RWPE1 (cell line): ENCODE data around the gene CHAD.
A peak's percentile ranks its signal among the peaks of the same experiment; 100 is the strongest.
"Not testable (repeated sequence)": the region's sequence is repeated elsewhere in the genome, so short reads cannot be mapped to it uniquely, and the experiment has no call there.

Experiments
- CTCF ChIA-PET: fragments of 350-600 bp; sonication (Branson Sonifier 250); formaldehyde crosslinking; extraction: SDS; loops from one replicate; lab custom pipeline; 2021; lab: Yijun Ruan, JAX
- POLR2A ChIA-PET: fragments of 400-600 bp; formaldehyde crosslinking; extraction: SDS; loops from one replicate; lab custom pipeline; 2020; ENCODE audit warnings: antibody characterized with exemption; ENCODE audit not compliant: low non-redundant PET; lab: Yijun Ruan, JAX
- DNase-seq: peaks from one replicate; pipeline ENCODE4 v3.0.0; 2012; ENCODE audit warnings: low spot score
- H3K27ac ChIP-seq: fragments of 450-650 bp; 2 replicates; pipeline ENCODE4 v1.5.1; 2017
- CTCF ChIP-seq: fragments of 450-650 bp; conservative IDR thresholded peaks from 2 replicates; pipeline ENCODE4 v1.5.1; 2017; ENCODE audit warnings: low read depth, mild to moderate bottlenecking

Gene CHAD

GRCh38 chr17:50480142-50480764 lies 11.6 kb upstream of the CHAD start:
- POLR2A ChIA-PET, result no interaction called here
- peak overlapping the region; percentile 85 for H3K27ac ChIP-seq
- TF ChIP-seq CTCF, result no peak
- CTCF ChIA-PET, result interaction anchor here (0.6 to 2.1 kb wide), 23 partner anchors 10 to 280 kb away, joined by 3 to 19 read pairs (median 4); partner anchors contain the start of genes CHAD, COL1A1 and LRRC59
- no peak for DNase-seq

DNA sequence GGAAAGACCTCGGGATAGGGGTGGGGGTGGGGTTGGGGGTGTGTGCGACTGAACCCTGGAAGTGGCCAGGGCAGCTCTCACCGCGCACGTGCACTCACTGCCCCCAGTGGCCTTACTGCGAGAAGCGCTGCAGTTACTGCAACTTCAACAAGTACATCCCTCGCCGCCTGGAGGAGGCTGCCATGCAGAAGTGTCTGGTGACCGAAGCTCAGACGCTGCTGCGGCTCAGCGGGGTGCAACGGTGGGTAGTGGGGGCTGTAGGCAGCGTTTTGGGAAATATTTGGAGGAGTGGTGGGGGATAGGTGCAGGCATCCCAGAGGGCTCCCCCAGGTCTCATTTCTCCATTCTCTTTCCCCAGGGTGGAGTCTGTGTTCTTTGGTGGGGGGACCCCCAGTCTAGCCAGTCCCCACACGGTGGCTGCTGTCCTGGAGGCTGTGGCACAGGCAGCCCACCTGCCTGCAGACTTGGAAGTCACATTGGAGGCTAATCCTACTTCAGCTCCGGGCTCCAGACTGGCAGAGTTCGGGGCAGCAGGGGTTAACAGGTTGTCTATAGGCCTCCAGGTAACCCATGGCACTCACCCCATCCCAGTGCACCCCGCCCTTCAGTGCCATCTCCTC lies 11.0 kb upstream of the CHAD start:
- CTCF ChIA-PET, result interaction anchor here (0.5 to 2.1 kb wide), 38 partner anchors 8 to 279 kb away, joined by 3 to 19 read pairs (median 4); partner anchors contain the start of genes ACSF2, CHAD, COL1A1 and EPN3
- POLR2A ChIA-PET, result no interaction called here
- H3K27ac ChIP-seq, result peak overlapping the region; percentile 85
- TF ChIP-seq CTCF, result peak; percentile 63
- peak; percentile 74 for DNase-seq

- POLR2A ChIA-PET, result no interaction called here
Measured at GRCh38 chr17:50478391-50479381, 10.0 kb upstream of the CHAD start, which contains the start of gene RSAD1. Gene RSAD1, plus strand, starts transcription at chr17:50478860. Its CDS starts 25 bp downstream, at chr17:50478885.

DNA sequence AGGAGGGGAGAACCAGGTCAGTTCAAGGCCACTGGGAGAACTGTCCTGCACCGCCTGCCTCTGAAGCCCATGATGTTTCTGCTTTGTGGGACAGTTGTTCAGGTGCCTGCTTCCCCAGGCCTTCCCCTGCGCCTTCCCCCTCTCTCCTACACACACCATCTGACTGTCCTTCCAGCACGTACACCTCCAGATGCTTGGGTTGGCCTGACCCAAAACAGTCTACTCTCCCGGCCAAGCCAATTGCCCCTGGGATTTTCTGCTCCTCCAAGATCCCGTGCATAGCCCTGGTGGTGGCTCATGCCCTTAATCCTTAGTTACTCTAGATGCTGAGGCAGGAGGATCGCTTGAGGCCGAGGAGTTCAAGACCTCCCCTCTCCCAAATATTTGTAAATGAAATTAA lies 9.3 kb upstream of the CHAD start:
- TF ChIP-seq CTCF, result no peak
- CTCF ChIA-PET, result interaction anchor here (0.6 to 2.1 kb wide), 6 partner anchors 10 to 146 kb away, joined by 3 to 19 read pairs (median 4); partner anchors contain the start of gene CHAD
- H3K27ac ChIP-seq, result peak overlapping the region; percentile 85
- POLR2A ChIA-PET, result no interaction called here
- DNase-seq, result no peak

More at GRCh38 chr17:50478391-50479381, 10.0 kb upstream of the CHAD start, which contains the start of gene RSAD1:
- H3K27ac ChIP-seq, result peak within 1 kb of the TSS; percentile 85
- peak; percentile 99 for TF ChIP-seq CTCF
- DNase-seq, result peak; percentile 82
- CTCF ChIA-PET, result interaction anchor here (0.5 to 2.1 kb wide), 41 partner anchors 9 to 278 kb away, joined by 3 to 19 read pairs (median 4); partner anchors contain the start of genes ACSF2, CHAD, COL1A1 and EPN3

DNA sequence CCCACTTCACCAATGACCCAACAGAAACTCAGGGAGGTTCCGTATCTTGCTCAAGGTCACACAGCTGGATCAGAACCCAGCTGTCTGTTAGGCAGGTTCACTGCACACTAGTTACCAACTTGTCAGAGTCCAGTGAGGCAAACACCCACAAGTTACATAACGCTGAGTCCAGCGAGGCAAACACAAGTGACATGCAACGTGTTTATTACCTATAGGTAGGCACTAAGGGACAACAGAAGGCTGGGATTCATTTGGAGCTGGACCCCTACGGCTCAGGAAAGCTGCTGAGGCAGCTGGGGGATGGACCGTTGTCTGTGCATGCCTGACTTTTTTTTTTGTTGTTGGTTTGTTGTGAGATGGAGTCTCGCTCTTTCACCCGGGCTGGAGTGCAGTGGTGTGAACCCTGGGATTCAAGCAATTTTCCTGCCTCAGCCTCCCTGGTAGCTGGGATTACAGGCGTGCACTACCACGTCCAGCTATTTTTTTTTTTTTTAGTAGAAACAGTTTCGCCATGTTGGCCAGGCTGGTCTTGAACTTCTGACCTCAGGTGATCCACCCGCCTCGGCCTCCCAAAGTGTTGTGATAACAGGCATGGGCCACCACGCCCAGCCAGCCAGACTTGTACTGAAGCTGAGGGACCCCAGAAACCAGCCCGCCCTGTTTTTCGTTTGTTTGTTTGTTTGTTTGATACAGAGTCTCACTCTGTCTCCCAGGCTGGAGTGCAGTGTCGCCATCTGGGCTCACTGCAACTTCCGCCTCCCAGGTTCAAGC lies 8.1 kb upstream of the CHAD start:
- CTCF ChIA-PET, result interaction anchor here (0.6 to 1.0 kb wide), 2 partner anchors 79 to 104 kb away, joined by 3 read pairs; no protein-coding TSS in a partner anchor
- TF ChIP-seq CTCF, result no peak
- no peak overlapping the region for H3K27ac ChIP-seq
- no peak for DNase-seq
- POLR2A ChIA-PET, result interaction anchor here (0.6 to 0.8 kb wide), 2 partner anchors 8 to 80 kb away, joined by 3 to 5 read pairs; partner anchors contain the start of gene LRRC59

DNA sequence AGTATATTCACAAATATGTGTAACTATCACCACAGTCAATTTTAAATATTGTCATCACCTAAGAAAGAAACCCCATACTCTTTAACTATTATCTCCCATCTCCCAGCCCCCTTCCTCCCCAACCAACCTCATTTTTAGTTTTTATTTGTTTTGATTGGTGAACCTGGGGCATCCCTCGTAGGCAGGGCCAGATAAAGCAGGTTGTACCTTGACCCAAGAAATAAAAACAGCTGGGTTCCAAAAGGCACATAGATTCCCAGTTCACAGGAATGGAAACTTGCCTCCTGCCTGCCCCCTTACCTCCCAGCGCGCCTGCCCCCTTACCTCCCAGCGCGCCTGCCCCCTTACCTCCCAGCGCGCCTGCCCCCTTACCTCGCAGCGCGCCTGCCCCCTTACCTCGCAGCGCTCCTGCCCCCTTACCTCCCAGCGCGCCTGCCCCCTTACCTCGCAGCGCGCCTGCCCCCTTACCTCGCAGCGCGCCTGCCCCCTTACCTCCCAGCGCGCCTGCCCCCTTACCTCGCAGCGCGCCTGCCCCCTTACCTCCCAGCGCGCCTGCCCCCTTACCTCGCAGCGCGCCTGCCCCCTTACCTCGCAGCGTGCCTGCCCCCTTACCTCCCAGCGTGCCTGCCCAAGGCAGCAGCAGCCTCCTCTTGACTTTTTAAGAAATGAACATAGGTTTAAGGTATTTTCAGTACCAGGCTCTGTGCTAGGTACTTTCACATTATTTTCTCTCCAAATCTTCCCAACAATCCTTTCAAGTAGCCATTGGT lies 7.3 kb upstream of the CHAD start:
- ChIA-PET CTCF (interaction anchor here (0.5 to 2.1 kb wide), 2 partner anchors 79 to 179 kb away, joined by 4 to 8 read pairs; partner anchors contain the start of gene LRRC59), POLR2A (interaction anchor here (0.6 to 0.8 kb wide), 2 partner anchors 9 to 79 kb away, joined by 3 to 5 read pairs; partner anchors contain the start of gene LRRC59)
- H3K27ac ChIP-seq, DNase-seq: not testable (repeated sequence)
